ENCODE measurements around the gene IFNL2.

Gene IFNL2

DNA sequence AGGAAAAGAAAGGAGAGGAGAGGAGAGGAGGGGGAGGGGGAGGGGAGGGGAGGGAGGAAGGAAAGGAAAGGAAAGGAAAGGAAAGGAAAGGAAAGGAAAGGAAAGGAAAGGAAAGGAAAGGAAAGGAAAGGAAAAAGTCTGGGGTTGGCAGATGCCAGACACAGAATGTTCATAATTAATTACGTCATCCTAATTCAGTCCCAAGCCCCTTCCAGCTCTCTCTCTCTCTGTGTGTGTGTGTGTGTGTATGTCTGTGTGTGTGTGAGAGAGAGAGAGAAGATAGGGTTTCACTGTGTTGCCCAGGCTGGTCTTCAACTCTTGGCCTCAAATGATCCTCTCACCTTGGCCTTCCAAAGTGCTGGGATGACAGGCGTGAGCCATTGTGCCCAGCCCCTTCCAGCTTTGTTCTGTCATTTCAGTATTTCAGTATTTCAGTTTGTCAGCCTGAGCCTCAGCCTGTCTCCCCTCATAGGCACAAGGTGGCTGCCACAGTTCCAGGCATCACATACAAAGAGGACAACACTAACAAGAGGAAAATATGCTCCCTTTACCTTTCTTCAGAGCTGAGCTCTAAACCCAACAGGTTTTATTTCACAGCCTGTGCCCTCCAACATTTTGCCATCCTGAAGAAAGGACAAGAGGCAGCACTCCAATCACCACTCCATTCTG, 38.0 kb upstream of the IFNL2 start:
- H3F3A ChIP-seq (ENCODE audit: low read depth), result no peaks in the 10 kb centered on the region
- TF ChIP-seq, protein P1, sequence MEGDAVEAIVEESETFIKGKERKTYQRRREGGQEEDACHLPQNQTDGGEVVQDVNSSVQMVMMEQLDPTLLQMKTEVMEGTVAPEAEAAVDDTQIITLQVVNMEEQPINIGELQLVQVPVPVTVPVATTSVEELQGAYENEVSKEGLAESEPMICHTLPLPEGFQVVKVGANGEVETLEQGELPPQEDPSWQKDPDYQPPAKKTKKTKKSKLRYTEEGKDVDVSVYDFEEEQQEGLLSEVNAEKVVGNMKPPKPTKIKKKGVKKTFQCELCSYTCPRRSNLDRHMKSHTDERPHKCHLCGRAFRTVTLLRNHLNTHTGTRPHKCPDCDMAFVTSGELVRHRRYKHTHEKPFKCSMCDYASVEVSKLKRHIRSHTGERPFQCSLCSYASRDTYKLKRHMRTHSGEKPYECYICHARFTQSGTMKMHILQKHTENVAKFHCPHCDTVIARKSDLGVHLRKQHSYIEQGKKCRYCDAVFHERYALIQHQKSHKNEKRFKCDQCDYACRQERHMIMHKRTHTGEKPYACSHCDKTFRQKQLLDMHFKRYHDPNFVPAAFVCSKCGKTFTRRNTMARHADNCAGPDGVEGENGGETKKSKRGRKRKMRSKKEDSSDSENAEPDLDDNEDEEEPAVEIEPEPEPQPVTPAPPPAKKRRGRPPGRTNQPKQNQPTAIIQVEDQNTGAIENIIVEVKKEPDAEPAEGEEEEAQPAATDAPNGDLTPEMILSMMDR (conservative IDR thresholded peaks at IDR 0.05; ENCODE audit: low read length), result no peak
- TF ChIP-seq EZH2phosphoT487 (IDR thresholded peaks at IDR 0.05; ENCODE audit: borderline replicate concordance), result no peak
- H4K20me1 ChIP-seq (ENCODE audit: insufficient read depth, low read length, poor library complexity, severe bottlenecking), result no peaks in the 10 kb centered on the region
- no peaks in the 10 kb centered on the region for H3K36me3 ChIP-seq (ENCODE audit: insufficient read depth, low read length)
- no peak overlapping the region for H3K9ac ChIP-seq (ENCODE audit: low read depth, low read length, poor library complexity, severe bottlenecking)
- no peak overlapping the region for H3K4me2 ChIP-seq (ENCODE audit: low read depth, low read length, poor library complexity, severe bottlenecking)
- H3K9me2 ChIP-seq (replicated peaks; ENCODE audit: low read depth, low read length), result no peaks in the 10 kb centered on the region
- H2AFZ ChIP-seq (ENCODE audit: low read length), result no peak overlapping the region
- no peaks in the 10 kb centered on the region for H3K27me3 ChIP-seq (ENCODE audit: insufficient read depth, low read length, poor library complexity, severe bottlenecking)
- H3K4me3 ChIP-seq (ENCODE audit: low read length, poor library complexity, severe bottlenecking), result no peak overlapping the region
- H3K4me1 ChIP-seq (ENCODE audit: insufficient read depth, low read length, poor library complexity, severe bottlenecking), result no peaks in the 10 kb centered on the region
- no peaks in the 10 kb centered on the region for H3K79me2 ChIP-seq (ENCODE audit: insufficient read depth, low read length)
- H3K9me3 ChIP-seq (ENCODE audit: insufficient read depth, low read depth, low read length), result no peaks in the 10 kb centered on the region

DNA sequence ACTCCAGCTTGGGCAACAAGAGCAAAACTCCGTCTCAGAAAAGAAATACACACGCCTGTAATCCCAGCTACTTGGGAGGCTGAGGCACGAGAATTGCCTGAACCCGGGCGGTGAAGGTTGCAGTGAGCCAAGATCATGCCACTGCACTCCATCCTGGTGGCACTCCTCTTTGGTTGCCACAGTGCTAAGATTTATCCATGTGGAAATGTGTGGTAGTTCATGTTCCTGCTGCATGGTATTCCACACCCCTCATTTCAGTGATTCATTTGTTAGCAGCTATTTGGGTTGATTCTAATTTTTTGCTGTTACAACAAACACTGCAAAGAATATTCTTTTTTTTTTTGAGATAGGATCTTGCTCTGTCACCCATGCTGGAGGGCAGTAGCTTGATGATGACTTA, 35.5 kb upstream of the IFNL2 start:
- H3K4me1 ChIP-seq (ENCODE audit: insufficient read depth, low read length, poor library complexity, severe bottlenecking), result peaks cover 17% of the 10 kb centered on the region
- H3K79me2 ChIP-seq (ENCODE audit: insufficient read depth, low read length), result no peaks in the 10 kb centered on the region
- no peaks in the 10 kb centered on the region for H3K36me3 ChIP-seq (ENCODE audit: insufficient read depth, low read length)
- no peaks in the 10 kb centered on the region for H4K20me1 ChIP-seq (ENCODE audit: insufficient read depth, low read length, poor library complexity, severe bottlenecking)
- no peak overlapping the region for H3K9ac ChIP-seq (ENCODE audit: low read depth, low read length, poor library complexity, severe bottlenecking)
- H3K27me3 ChIP-seq (ENCODE audit: insufficient read depth, low read length, poor library complexity, severe bottlenecking), result no peaks in the 10 kb centered on the region
- no peaks in the 10 kb centered on the region for H3K9me3 ChIP-seq (ENCODE audit: insufficient read depth, low read depth, low read length)
- no peak overlapping the region for H2AFZ ChIP-seq (ENCODE audit: low read length)
- TF ChIP-seq, protein P1 (conservative IDR thresholded peaks at IDR 0.05; ENCODE audit: low read length), result no peak
- no peak for TF ChIP-seq EZH2phosphoT487 (IDR thresholded peaks at IDR 0.05; ENCODE audit: borderline replicate concordance)
- H3K4me3 ChIP-seq (ENCODE audit: low read length, poor library complexity, severe bottlenecking), result no peak overlapping the region
- no peaks in the 10 kb centered on the region for H3K9me2 ChIP-seq (replicated peaks; ENCODE audit: low read depth, low read length)
- no peak overlapping the region for H3K4me2 ChIP-seq (ENCODE audit: low read depth, low read length, poor library complexity, severe bottlenecking)
- no peaks in the 10 kb centered on the region for H3F3A ChIP-seq (ENCODE audit: low read depth)

DNA sequence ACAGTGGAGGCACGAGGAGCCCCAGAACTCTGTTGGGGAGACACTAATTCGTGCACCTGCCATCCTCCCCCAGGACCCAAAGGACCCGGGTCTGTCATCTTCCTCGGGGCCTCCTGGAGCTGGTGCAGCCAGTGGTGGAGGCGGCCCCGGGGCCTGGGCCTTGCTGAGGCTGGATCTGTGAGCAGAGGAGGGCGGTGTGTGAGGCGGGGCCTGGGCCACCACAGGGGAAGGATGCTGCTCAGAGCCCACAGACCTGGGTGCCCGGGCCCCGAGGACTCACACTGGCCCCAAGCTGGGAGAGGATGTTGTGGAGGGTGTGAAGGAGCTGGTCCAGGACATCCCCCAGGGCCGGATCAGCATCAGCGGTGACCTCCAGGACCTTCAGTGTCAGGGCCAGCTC, 31.7 kb upstream of the IFNL2 start:
- TF ChIP-seq, protein P1 (conservative IDR thresholded peaks at IDR 0.05; ENCODE audit: low read length), result no peak
- no peak for TF ChIP-seq EZH2phosphoT487 (IDR thresholded peaks at IDR 0.05; ENCODE audit: borderline replicate concordance)
- peak overlapping the region; percentile 74 for H3K4me3 ChIP-seq (ENCODE audit: low read length, poor library complexity, severe bottlenecking)
- peak overlapping the region; percentile 71 for H3K9ac ChIP-seq (ENCODE audit: low read depth, low read length, poor library complexity, severe bottlenecking)
- no peaks in the 10 kb centered on the region for H3K36me3 ChIP-seq (ENCODE audit: insufficient read depth, low read length)
- no peak overlapping the region for H2AFZ ChIP-seq (ENCODE audit: low read length)
- H3K79me2 ChIP-seq (ENCODE audit: insufficient read depth, low read length), result no peaks in the 10 kb centered on the region
- no peaks in the 10 kb centered on the region for H3K9me3 ChIP-seq (ENCODE audit: insufficient read depth, low read depth, low read length)
- H3K27me3 ChIP-seq (ENCODE audit: insufficient read depth, low read length, poor library complexity, severe bottlenecking), result no peaks in the 10 kb centered on the region
- peak overlapping the region; percentile 82 for H3K4me2 ChIP-seq (ENCODE audit: low read depth, low read length, poor library complexity, severe bottlenecking)
- H3F3A ChIP-seq (ENCODE audit: low read depth), result no peaks in the 10 kb centered on the region; the same call in 1 of the 2 replicates
- H3K4me1 ChIP-seq (ENCODE audit: insufficient read depth, low read length, poor library complexity, severe bottlenecking), result peaks cover 52% of the 10 kb centered on the region
- H4K20me1 ChIP-seq (ENCODE audit: insufficient read depth, low read length, poor library complexity, severe bottlenecking), result no peaks in the 10 kb centered on the region
- no peaks in the 10 kb centered on the region for H3K9me2 ChIP-seq (replicated peaks; ENCODE audit: low read depth, low read length)
